ENCODE data around the gene QKI. TPM values are rescaled to one million over a fixed set of nuclear protein-coding genes. Genes with fewer than 3 reads are reported as not detected.

QKI gene
- total RNA-seq, 4 donors from 2014 or later: 126 to 199 (median 142) TPM

GRCh38 chr6:163527291-163527690 lies 112.8 kb downstream of the QKI start:
- H3K4me3 ChIP-seq (ENCODE audit: low read depth, poor library complexity, severe bottlenecking): no peak overlapping the region
- 85 to 89% methylated on average over 3 of the region's 3 CpGs for WGBS, 2 donors
- intact Hi-C loops (cut with DNase I; ENCODE audit: low total_unique reads): no loop called here
- DNase-seq (ENCODE audit: low spot score in 2 of 2): no peak
- no peak for TF ChIP-seq CTCF (IDR thresholded peaks at IDR 0.05)
- TF ChIP-seq POLR2A (IDR thresholded peaks at IDR 0.05): no peak

- DNase-seq (ENCODE audit: low spot score in 2 of 2): no peak
- intact Hi-C loops (cut with DNase I; ENCODE audit: low total_unique reads): no loop called here
- no peak overlapping the region for H3K4me3 ChIP-seq (ENCODE audit: low read depth, poor library complexity, severe bottlenecking)
- WGBS, 2 donors: 34 to 41% methylated on average over 3 of the region's 3 CpGs
- TF ChIP-seq POLR2A (IDR thresholded peaks at IDR 0.05) (no peak), CTCF (IDR thresholded peaks at IDR 0.05) (no peak)
These were observed 115.1 kb downstream of the QKI start for GRCh38 chr6:163529605-163530004.

GRCh38 chr6:163530406-163530805 lies 115.9 kb downstream of the QKI start:
- WGBS, 2 donors: 62 to 82% methylated on average over 3 of the region's 3 CpGs
- TF ChIP-seq CTCF (IDR thresholded peaks at IDR 0.05) (no peak), POLR2A (IDR thresholded peaks at IDR 0.05) (no peak)
- intact Hi-C loops (cut with DNase I; ENCODE audit: low total_unique reads): no loop called here

GRCh38 chr6:163531122-163531521 lies 116.6 kb downstream of the QKI start:
- no peak for TF ChIP-seq CTCF (IDR thresholded peaks at IDR 0.05)
- no peak overlapping the region for H3K4me3 ChIP-seq (ENCODE audit: low read depth, poor library complexity, severe bottlenecking)
- no peak for DNase-seq (ENCODE audit: low spot score in 2 of 2)
- 57 to 82% methylated on average over 2 of the region's 2 CpGs for WGBS, 2 donors
- intact Hi-C loops (cut with DNase I; ENCODE audit: low total_unique reads): no loop called here

More at GRCh38 chr6:163530406-163530805, 115.9 kb downstream of the QKI start:
- H3K4me3 ChIP-seq (ENCODE audit: low read depth, poor library complexity, severe bottlenecking): no peak overlapping the region
- DNase-seq (ENCODE audit: low spot score in 2 of 2): no peak

- DNase-seq (ENCODE audit: low spot score in 2 of 2): no peak
- H3K4me3 ChIP-seq (ENCODE audit: low read depth, poor library complexity, severe bottlenecking): no peak overlapping the region
- intact Hi-C loops (cut with DNase I; ENCODE audit: low total_unique reads): no loop called here
- 60 to 69% methylated on average over 5 of the region's 5 CpGs for WGBS, 2 donors
- no peak for TF ChIP-seq CTCF (IDR thresholded peaks at IDR 0.05)
- no peak for TF ChIP-seq POLR2A (IDR thresholded peaks at IDR 0.05)
These were observed 118.1 kb downstream of the QKI start for GRCh38 chr6:163532526-163533078.

- no peak overlapping the region for H3K4me3 ChIP-seq (ENCODE audit: low read depth, poor library complexity, severe bottlenecking)
- 55 to 62% methylated on average over 2 of the region's 2 CpGs for WGBS, 2 donors
- intact Hi-C loops (cut with DNase I; ENCODE audit: low total_unique reads): no loop called here
- TF ChIP-seq POLR2A (IDR thresholded peaks at IDR 0.05): no peak
- no peak for TF ChIP-seq CTCF (IDR thresholded peaks at IDR 0.05)
- no peak for DNase-seq (ENCODE audit: low spot score in 2 of 2)
These were observed 118.9 kb downstream of the QKI start for GRCh38 chr6:163533443-163533842.

All from lower leg skin (tissue), 4 donors.